ENCODE measurements around the gene HOXC9.

HOXC9 gene

DNA sequence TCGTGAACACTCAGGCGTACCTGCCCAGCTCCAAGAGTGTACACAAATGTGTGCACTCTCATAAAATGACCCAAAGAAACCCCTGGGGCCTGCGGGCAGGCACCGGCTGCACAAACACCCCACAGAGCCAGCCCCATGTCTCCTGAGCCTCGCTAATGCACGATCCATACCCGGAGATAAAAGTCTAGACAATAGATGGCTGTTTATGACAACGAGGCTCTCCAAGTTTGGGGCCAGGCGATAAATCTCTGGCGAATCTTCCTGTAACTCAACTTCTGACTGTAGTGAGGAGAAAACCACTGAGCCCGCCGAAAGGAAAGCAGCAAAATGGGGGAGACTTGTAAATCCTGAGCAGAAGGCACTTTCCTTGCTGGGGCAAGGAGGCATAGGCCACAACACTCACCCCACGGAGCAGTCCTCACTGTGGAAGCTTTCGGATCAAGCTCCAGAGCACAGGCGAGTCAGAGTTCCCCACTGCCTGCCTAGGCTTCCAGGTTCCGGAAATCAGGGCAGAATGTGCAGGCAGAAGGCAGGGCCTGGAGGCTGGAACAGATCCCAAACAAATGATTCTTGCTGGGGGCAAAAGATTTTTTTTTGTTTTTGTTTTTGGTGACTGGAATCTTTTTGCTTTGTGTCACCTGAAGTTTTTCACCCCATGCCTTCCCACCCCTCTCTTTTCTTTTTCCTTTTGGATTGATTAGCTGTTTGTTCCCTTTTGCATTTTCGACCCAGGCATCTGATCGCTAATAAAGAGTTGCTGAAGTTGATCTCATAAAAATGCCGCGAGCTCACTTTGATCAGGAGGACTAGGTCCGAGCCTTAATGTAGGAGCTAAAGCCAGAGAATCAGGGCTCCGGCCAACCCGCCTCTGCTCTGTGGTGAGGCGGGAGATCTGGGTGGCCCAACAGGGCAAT is 31.5 kb upstream of the HOXC9 start:
- TF ChIP-seq, protein P1, sequence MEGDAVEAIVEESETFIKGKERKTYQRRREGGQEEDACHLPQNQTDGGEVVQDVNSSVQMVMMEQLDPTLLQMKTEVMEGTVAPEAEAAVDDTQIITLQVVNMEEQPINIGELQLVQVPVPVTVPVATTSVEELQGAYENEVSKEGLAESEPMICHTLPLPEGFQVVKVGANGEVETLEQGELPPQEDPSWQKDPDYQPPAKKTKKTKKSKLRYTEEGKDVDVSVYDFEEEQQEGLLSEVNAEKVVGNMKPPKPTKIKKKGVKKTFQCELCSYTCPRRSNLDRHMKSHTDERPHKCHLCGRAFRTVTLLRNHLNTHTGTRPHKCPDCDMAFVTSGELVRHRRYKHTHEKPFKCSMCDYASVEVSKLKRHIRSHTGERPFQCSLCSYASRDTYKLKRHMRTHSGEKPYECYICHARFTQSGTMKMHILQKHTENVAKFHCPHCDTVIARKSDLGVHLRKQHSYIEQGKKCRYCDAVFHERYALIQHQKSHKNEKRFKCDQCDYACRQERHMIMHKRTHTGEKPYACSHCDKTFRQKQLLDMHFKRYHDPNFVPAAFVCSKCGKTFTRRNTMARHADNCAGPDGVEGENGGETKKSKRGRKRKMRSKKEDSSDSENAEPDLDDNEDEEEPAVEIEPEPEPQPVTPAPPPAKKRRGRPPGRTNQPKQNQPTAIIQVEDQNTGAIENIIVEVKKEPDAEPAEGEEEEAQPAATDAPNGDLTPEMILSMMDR (IDR thresholded peaks at IDR 0.05; ENCODE audit: low read depth, low read length), result no peak
- DNase-seq (ENCODE audit: low read depth in 2 of 2), result no peak
- H3K4me3 ChIP-seq (replicated peaks in 1 of 2; ENCODE audit: low read depth in 2 of 2, low read length in 2 of 2), result no peak overlapping the region

DNA sequence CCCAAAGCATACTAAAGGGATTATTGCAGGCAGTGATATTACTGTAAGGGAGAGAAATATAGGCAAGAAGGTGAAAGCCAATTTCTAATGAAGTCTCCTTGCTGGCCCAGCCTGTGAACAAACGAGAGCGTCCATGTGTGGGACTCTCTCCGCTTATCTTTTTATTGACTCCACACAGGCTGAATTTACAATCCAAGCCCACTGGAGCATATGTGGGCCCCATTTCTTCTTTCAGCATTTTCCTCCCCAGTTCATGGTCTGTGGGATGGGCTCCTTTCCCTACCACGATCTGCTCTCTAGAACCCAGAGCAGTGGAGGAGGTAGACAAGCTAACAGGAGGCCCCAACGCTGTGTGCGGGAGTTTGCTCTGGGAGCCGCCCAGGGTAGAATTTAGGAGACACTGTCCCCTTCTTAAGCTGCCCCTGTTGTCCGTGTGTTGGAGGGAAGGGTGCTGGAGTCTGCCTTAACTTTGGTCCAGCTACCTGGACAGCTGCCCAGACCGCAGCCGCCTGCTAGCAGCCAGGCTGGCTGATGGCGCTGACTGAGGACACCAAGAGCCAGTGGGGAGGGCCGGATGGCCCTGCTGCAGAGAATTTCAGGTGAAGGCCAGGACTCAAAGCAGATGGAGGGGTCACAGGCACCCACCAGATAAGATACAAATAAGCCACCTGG is 30.2 kb upstream of the HOXC9 start:
- no peak overlapping the region for H3K4me3 ChIP-seq (replicated peaks in 1 of 2; ENCODE audit: low read depth in 2 of 2, low read length in 2 of 2)
- TF ChIP-seq, protein P1 (IDR thresholded peaks at IDR 0.05; ENCODE audit: low read depth, low read length), result no peak
- no peak for DNase-seq (ENCODE audit: low read depth in 2 of 2)

DNA sequence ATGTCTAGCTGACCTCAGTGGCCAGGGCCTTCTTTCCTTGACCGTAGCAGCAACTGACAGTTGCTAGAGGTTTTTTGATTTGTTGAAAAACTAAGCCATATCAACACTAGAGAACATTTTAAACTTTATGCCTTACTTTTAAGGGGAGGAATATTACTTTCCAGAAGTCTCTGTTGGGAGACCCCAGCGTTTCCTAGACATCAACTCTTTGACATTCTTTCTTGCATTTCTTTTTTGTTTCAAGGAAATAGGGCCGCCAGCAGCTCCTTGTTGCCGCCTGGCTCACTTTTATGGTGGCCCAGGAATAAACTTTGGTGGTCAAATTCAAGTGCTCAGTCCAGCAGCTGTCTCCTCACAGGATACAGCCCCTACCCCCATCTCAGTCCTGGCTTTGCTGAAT is 29.5 kb upstream of the HOXC9 start:
- no peak for DNase-seq (ENCODE audit: low read depth in 2 of 2)
- H3K4me3 ChIP-seq (replicated peaks in 1 of 2; ENCODE audit: low read depth in 2 of 2, low read length in 2 of 2), result no peak overlapping the region
- TF ChIP-seq, protein P1 (IDR thresholded peaks at IDR 0.05; ENCODE audit: low read depth, low read length), result no peak

DNA sequence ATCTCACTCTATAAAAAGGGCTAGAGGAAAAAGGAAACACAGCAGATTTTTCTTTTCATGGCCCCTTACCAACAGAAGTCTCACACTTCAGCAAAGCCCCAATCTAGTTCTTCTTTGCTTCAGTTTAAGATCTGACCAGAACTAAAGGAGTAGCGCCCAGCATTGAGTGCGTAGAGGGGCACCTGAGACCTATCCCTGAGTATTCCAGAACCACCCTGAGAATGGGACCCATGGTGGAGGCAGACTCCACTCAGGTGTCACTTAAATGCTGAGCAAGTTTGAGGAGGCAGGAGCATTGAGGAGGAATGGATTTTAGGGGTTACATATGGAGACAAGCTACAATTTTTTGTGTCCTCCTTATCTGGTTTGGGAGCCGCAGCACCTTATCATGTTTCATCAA is 28.8 kb upstream of the HOXC9 start:
- TF ChIP-seq, protein P1 (IDR thresholded peaks at IDR 0.05; ENCODE audit: low read depth, low read length), result no peak
- no peak overlapping the region for H3K4me3 ChIP-seq (replicated peaks in 1 of 2; ENCODE audit: low read depth in 2 of 2, low read length in 2 of 2)
- DNase-seq (ENCODE audit: low read depth in 2 of 2), result no peak

DNA sequence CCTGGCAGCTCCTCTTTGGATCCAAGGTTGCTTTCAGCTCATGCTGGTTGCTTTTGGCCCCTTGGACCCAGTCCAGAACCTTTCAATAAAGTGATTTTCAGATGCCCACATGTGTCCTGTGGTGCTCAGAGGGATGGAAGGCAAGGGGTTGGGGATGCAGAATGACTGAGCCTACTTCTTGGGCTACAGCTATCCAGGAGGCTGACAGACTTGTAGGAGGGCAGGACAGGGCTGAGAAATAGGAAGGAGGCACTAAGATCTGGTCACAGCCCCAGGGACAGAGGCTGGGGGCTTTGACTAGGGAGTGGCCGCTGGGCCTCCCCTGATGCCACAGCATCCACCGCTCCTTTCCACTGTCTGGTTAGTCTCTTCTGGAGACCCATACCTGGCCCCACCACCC is 28.3 kb upstream of the HOXC9 start:
- no peak for DNase-seq (ENCODE audit: low read depth in 2 of 2)
- TF ChIP-seq, protein P1 (IDR thresholded peaks at IDR 0.05; ENCODE audit: low read depth, low read length), result no peak
- no peak overlapping the region for H3K4me3 ChIP-seq (replicated peaks in 1 of 2; ENCODE audit: low read depth in 2 of 2, low read length in 2 of 2)

DNA sequence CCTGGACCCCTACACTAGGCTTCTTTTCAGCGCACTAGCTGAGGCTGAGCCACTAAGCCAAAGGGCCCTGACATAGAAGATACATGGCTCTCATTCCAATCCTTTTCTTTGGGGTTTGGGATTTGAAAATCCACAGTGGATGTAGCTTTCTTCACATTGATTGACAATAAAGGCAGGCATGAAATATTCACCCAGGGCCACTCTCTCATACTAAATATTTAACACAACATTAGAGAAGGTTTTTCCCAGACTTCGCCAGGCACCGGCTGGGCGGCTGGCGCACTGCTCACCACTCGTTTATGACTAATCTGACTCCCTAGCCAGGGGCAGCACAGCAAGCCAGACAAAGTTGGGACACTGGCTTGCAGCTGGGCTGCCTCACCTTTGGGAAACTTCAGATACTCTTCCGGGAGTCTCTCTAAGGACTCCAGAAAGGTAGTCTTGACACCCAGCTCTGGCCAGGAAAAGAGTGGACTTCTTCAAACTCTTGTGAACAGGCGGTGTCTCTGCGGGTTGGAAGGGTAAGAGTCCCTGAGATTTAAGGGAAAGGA is 27.7 kb upstream of the HOXC9 start:
- DNase-seq (ENCODE audit: low read depth in 2 of 2), result no peak
- TF ChIP-seq, protein P1 (IDR thresholded peaks at IDR 0.05; ENCODE audit: low read depth, low read length), result no peak
- H3K4me3 ChIP-seq (replicated peaks in 1 of 2; ENCODE audit: low read depth in 2 of 2, low read length in 2 of 2), result no peak overlapping the region
